Testis (tissue), 2 donors: Measurements from ENCODE around the gene DISC1.

ENCODE experiments used
- POLR2A ChIP-seq: fragments of 450-650 bp; IDR thresholded peaks from one replicate; pipeline ENCODE4 v1.6.1; 2017; ENCODE audit warnings: antibody characterized with exemption, mild to moderate bottlenecking, moderate library complexity
- TF ChIP-seq, protein P1 (sequence below), 3 experiments: fragments of 450-650 bp in 2 of 3; fragments of 200-600 bp in 1 of 3; sonication (generic) in 1 of 3; IDR thresholded peaks; one replicate each; pipeline ENCODE4 v1.5.1; 2016 to 2019; ENCODE audit warnings: antibody characterized with exemption in 3 of 3, mild to moderate bottlenecking in 2 of 3, moderate library complexity in 1 of 3

- TF ChIP-seq, protein P1, sequence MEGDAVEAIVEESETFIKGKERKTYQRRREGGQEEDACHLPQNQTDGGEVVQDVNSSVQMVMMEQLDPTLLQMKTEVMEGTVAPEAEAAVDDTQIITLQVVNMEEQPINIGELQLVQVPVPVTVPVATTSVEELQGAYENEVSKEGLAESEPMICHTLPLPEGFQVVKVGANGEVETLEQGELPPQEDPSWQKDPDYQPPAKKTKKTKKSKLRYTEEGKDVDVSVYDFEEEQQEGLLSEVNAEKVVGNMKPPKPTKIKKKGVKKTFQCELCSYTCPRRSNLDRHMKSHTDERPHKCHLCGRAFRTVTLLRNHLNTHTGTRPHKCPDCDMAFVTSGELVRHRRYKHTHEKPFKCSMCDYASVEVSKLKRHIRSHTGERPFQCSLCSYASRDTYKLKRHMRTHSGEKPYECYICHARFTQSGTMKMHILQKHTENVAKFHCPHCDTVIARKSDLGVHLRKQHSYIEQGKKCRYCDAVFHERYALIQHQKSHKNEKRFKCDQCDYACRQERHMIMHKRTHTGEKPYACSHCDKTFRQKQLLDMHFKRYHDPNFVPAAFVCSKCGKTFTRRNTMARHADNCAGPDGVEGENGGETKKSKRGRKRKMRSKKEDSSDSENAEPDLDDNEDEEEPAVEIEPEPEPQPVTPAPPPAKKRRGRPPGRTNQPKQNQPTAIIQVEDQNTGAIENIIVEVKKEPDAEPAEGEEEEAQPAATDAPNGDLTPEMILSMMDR (IDR thresholded peaks at IDR 0.05): no peak
- TF ChIP-seq POLR2A: no peak
These were observed 342.5 kb downstream of the DISC1 start for GRCh38 chr1:231969076-231969475.
